Measurements from ENCODE around the gene PMVK. TPM values are rescaled to one million over a fixed set of nuclear protein-coding genes. Genes with fewer than 3 reads are reported as not detected.

Gene PMVK
- polyA plus RNA-seq, 1 donor from 2014 or later = 21.1 TPM

DNA sequence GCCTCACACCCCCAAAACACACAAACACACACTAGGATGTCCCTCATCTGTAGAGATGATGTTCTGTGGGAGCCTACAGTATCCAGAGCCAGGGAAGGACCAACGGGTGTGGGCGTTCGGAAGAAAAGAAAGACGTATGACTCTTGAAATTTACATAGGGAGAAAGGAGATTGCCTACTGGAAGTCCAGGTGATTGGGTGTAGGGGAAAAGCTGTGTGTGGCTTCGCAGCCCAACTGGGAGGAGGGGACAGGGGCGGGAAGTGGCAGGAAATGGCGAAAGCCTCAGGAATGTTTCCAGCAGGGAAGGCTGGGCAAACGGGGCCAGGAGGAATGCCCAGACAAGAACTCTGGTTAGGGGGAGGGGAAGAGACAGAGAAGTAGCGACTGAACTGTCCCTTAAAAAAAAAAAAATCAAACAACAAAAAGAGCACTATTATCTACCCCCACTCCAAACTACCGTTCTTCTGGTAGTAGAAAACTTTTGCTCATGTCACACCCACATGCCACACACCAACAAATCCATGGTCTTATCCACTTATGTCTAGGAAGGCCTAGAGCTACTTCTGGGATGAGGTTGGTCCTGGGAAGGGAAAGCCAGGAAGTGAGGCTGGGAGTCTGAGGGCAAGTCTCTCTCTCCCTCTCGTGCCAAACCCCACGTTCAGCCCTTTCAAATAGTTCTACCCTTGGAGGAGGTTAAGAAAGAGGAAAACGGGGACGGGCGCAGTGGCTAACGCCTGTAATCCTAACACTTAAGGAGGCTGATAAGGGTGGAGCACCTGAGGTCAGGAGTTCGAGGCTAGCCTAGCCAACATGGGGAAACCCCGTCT is 36.2 kb upstream of the PMVK start:
- H3K4me2 ChIP-seq (ENCODE audit: low read length) = no peak overlapping the region
- no peaks in the 10 kb centered on the region for H3K9me3 ChIP-seq (ENCODE audit: low read length)
- H3K36me3 ChIP-seq (ENCODE audit: insufficient read depth, low read length) = no peaks in the 10 kb centered on the region
- H3K79me2 ChIP-seq (replicated peaks; ENCODE audit: insufficient read depth, low read length) = peaks cover 24% of the 10 kb centered on the region
- peak overlapping the region; percentile 5 for H3K9ac ChIP-seq (ENCODE audit: low read length)
- no peaks in the 10 kb centered on the region for H3K9me2 ChIP-seq (ENCODE audit: insufficient read depth, low read length)
- H3K27ac ChIP-seq (ENCODE audit: low read length) = no peak overlapping the region
- peaks cover 3% of the 10 kb centered on the region for H3F3A ChIP-seq (ENCODE audit: insufficient read depth, low read length, poor library complexity, severe bottlenecking)
- no peaks in the 10 kb centered on the region for H3K27me3 ChIP-seq (ENCODE audit: insufficient read depth, low read depth, low read length)
- peak overlapping the region; percentile 83 for H3K4me3 ChIP-seq (ENCODE audit: low read length)
- no peak overlapping the region for H2AFZ ChIP-seq (ENCODE audit: low read depth, low read length)
- TF ChIP-seq TAF1 (IDR thresholded peaks at IDR 0.05; ENCODE audit: low read depth) (no peak), SMC3 (conservative IDR thresholded peaks at IDR 0.05; ENCODE audit: poor library complexity) (no peak), EZH2 (IDR thresholded peaks at IDR 0.05; ENCODE audit: borderline replicate concordance, insufficient read depth, low read length, poor library complexity, severe bottlenecking) (no peak), EP300 (conservative IDR thresholded peaks at IDR 0.05; ENCODE audit: poor library complexity, severe bottlenecking) (no peak), POLR2AphosphoS5 (IDR thresholded peaks at IDR 0.05) (no peak), MXI1 (conservative IDR thresholded peaks at IDR 0.05; ENCODE audit: poor library complexity, severe bottlenecking) (no peak)
- TF ChIP-seq, protein P1, sequence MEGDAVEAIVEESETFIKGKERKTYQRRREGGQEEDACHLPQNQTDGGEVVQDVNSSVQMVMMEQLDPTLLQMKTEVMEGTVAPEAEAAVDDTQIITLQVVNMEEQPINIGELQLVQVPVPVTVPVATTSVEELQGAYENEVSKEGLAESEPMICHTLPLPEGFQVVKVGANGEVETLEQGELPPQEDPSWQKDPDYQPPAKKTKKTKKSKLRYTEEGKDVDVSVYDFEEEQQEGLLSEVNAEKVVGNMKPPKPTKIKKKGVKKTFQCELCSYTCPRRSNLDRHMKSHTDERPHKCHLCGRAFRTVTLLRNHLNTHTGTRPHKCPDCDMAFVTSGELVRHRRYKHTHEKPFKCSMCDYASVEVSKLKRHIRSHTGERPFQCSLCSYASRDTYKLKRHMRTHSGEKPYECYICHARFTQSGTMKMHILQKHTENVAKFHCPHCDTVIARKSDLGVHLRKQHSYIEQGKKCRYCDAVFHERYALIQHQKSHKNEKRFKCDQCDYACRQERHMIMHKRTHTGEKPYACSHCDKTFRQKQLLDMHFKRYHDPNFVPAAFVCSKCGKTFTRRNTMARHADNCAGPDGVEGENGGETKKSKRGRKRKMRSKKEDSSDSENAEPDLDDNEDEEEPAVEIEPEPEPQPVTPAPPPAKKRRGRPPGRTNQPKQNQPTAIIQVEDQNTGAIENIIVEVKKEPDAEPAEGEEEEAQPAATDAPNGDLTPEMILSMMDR (IDR thresholded peaks at IDR 0.05; ENCODE audit: poor library complexity, severe bottlenecking) = no peak
- TF ChIP-seq, protein P2, sequence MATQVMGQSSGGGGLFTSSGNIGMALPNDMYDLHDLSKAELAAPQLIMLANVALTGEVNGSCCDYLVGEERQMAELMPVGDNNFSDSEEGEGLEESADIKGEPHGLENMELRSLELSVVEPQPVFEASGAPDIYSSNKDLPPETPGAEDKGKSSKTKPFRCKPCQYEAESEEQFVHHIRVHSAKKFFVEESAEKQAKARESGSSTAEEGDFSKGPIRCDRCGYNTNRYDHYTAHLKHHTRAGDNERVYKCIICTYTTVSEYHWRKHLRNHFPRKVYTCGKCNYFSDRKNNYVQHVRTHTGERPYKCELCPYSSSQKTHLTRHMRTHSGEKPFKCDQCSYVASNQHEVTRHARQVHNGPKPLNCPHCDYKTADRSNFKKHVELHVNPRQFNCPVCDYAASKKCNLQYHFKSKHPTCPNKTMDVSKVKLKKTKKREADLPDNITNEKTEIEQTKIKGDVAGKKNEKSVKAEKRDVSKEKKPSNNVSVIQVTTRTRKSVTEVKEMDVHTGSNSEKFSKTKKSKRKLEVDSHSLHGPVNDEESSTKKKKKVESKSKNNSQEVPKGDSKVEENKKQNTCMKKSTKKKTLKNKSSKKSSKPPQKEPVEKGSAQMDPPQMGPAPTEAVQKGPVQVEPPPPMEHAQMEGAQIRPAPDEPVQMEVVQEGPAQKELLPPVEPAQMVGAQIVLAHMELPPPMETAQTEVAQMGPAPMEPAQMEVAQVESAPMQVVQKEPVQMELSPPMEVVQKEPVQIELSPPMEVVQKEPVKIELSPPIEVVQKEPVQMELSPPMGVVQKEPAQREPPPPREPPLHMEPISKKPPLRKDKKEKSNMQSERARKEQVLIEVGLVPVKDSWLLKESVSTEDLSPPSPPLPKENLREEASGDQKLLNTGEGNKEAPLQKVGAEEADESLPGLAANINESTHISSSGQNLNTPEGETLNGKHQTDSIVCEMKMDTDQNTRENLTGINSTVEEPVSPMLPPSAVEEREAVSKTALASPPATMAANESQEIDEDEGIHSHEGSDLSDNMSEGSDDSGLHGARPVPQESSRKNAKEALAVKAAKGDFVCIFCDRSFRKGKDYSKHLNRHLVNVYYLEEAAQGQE (IDR thresholded peaks at IDR 0.05; ENCODE audit: borderline replicate concordance) = no peak
- H4K20me1 ChIP-seq (ENCODE audit: insufficient read depth) = no peaks in the 10 kb centered on the region

DNA sequence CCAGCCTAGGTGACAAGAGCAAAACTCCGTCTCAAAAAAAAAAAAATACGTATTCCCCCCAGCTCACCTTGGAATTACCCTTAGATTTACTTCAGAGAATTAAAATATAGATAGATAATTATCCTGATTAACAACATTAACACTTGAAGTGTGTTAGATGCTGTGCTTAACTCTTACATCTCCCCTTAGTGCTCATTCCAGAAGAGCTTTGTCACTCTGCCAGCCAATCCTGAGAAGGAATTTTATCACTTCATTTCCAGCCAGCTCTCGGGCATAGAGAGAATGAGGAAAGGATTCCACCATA is 35.6 kb upstream of the PMVK start:
- Histone ChIP-seq H3K4me3 (ENCODE audit: low read length) (no peak overlapping the region), H2AFZ (ENCODE audit: low read depth, low read length) (no peak overlapping the region), H3K36me3 (ENCODE audit: insufficient read depth, low read length) (no peaks in the 10 kb centered on the region), H3K9ac (ENCODE audit: low read length) (no peak overlapping the region), H3K9me3 (ENCODE audit: low read length) (no peaks in the 10 kb centered on the region), H3K27me3 (ENCODE audit: insufficient read depth, low read depth, low read length) (no peaks in the 10 kb centered on the region), H4K20me1 (ENCODE audit: insufficient read depth) (no peaks in the 10 kb centered on the region), H3K9me2 (ENCODE audit: insufficient read depth, low read length) (no peaks in the 10 kb centered on the region), H3K4me2 (ENCODE audit: low read length) (no peak overlapping the region), H3F3A (ENCODE audit: insufficient read depth, low read length, poor library complexity, severe bottlenecking) (peaks cover 3% of the 10 kb centered on the region), H3K79me2 (replicated peaks; ENCODE audit: insufficient read depth, low read length) (peaks cover 19% of the 10 kb centered on the region), H3K27ac (ENCODE audit: low read length) (no peak overlapping the region)
- TF ChIP-seq TAF1 (IDR thresholded peaks at IDR 0.05; ENCODE audit: low read depth) (no peak), MXI1 (conservative IDR thresholded peaks at IDR 0.05; ENCODE audit: poor library complexity, severe bottlenecking) (no peak), POLR2AphosphoS5 (IDR thresholded peaks at IDR 0.05) (no peak), EP300 (conservative IDR thresholded peaks at IDR 0.05; ENCODE audit: poor library complexity, severe bottlenecking) (no peak), RAD21 (conservative IDR thresholded peaks at IDR 0.05) (no peak), SMC3 (conservative IDR thresholded peaks at IDR 0.05; ENCODE audit: poor library complexity) (no peak)
